SU-DHL-6 (cell line): ENCODE data around the gene NUP62.

ENCODE experiments used
- CTCF ChIP-seq: fragments of 200-600 bp; sonication (generic); IDR thresholded peaks from one replicate; pipeline ENCODE4 v1.5.1; 2017; ENCODE audit warnings: antibody characterized with exemption, mild to moderate bottlenecking, low read length, moderate library complexity; ENCODE audit not compliant: insufficient read depth, poor library complexity, severe bottlenecking
- EZH2phosphoT487 ChIP-seq: fragments of 200-600 bp; sonication (generic), shearing (Covaris generic); conservative IDR thresholded peaks from 2 replicates; pipeline ENCODE4 v1.6.1; 2018; ENCODE audit warnings: mild to moderate bottlenecking, antibody characterized with exemption, low read length, moderate library complexity, mixed read lengths

DNA sequence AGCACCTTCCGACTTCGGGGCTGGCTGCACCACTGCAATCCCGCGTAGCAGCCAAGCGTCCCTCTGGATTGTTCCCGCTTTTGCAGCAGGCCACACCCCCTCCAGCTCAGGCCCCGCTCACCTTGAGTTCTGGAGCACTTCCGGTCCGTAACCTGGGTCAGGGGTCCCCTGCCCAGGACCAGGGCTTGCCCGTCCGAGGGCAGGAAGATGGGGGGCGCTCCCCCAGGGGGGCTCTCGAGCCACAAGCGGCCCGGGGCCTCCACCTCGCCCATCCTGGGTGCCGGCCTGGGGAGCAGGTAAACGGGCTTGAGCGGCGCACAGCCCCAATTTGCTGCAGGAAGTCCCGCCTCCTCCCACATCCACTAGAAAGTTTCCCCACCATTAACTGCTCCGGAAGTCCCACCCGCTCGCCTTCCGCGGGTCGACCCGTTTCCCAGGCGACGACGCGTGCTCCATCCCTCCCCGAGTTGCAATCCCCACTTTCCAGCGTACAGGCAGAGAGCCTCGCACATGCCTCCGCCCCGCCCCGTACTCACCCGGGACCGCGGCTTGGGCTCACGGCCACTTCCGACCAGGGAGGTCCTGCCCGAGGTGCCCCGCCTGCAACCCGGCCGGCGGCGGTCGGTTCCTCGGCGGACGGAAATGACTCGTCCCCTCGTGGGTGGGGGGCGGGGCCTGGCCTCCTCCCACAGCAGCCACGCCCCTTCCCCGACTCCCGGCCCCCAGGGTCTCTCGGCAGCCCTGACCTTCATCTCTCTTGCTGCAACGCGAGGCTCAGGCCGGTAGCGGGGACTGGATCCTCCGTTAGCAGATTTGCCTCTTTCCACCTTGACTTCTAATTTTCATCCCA lies 62.1 kb downstream of the NUP62 start, which contains the start of gene PNKP:
- TF ChIP-seq CTCF (no peak), EZH2phosphoT487 (no peak)
